Suppressor macrophage (primary cell): ENCODE measurements around the gene ICA1.
"Not testable (repeated sequence)": the region's sequence is repeated elsewhere in the genome, so short reads cannot be mapped to it uniquely, and the experiment has no call there.

Experiments
- DNase-seq, 4 experiments: peaks; one replicate each; pipeline ENCODE4 v3.0.0-alpha.2; 2020 to 2022

ICA1 gene

DNA sequence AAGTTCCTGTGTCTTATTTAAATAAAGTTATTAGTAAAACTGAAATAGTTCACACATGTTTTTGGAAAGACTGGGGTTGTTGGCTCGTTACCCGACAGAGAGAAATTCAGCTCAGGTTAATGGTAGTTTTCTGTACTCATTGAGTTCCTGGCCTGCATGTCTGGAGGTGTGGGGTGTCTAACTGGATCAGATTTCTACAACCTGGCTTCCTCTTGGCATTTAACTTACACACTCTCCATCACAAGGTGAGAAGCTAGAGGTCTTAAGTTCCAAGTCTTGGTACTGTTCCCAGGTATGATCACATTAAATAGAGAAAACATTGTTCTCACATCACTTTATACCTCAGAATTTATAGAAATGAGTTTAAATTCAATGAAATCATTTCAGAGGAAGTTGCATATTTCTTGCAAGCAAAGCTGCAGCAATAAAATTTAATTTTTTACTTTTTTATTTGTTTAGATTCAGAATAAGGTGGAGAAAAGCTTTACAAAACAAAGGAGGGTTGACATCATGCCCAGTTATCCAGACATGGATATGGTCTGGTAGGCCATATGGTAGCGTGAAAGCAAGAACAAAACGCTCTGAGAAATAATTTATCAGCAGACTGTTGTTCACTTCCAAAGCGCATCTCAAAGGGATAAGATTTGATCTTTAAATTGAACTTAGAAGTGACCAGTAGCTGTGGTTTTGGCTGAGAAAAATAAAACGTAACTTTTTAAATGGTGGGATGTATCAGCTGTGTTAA, 172.8 kb downstream of the ICA1 start:
- no peak for DNase-seq

DNA sequence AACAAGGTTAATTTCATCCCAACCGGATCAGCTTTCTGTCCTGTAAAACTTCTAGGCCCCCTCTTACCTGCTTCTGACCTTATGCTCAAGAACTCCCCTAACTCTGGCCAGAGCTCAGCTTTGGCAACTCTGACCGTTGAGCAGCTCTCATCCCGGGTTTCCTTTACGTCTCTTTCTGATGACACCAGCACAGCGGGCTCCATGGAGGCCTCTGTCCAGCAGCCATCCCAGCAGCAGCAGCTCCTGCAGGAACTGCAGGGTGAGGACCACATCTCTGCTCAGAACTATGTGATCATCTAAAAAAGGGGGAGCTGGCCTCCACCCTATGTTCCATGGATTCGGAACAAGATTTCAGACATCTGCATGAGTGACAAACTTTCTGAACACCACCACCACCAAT, 175.7 kb downstream of the ICA1 start:
- no peak for DNase-seq

DNA sequence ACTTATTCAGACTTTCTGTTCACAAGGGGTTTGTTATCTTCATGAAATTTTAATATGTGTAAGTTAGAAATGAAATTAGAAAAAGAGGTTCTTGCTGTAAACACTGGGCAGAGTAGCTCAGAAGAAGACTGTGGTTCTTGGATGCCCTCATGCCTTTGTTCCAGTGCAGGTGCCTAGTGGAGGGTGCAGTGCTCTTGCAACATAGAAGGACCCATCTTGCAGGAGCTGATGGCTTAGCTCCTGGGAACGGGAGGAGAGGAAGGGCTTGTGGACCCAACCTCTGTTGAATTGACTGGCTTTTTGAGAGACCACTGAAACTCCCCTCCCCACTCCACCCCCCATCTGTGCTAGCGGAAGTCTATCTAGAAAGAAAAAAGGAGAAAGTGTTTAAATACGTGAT, 176.5 kb downstream of the ICA1 start:
- no peak for DNase-seq

DNA sequence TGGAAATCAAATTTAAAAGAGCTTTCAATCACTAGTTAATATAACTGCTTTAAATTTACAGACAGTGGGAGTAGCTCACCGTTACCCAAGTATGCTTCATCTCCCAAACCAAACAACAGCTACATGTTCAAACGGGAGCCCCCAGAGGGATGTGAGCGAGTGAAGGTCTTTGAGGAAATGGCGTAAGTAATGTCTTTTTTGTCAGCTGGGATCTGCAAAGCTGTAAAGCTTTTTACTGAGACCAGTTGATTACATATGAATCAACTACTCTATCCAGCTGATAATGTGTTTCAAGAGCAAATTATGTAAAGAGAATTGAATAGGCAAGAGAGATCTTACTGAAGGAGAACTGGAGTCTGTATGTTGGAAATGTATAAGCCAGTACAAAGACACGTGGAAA, 177.1 kb downstream of the ICA1 start:
- no peak for DNase-seq

DNA sequence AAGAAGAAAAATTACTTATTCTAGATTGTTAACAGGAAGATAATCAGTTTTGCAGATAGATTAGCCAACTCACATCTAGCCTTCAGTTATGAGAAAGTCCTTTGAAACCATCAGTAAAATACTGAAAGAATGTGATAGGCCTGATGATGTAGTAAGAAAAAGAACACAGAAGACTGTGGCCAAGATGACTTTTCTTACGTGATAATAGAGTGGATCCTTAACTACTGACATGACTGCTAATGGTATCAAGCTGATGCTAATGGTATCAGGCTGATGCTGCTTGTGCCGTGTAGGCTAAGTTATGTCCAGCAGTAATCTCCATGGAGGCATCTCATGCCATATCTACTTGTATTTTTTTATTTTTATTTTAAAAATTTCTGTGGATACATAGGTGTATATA, 179.2 kb downstream of the ICA1 start:
- no peak for DNase-seq

DNA sequence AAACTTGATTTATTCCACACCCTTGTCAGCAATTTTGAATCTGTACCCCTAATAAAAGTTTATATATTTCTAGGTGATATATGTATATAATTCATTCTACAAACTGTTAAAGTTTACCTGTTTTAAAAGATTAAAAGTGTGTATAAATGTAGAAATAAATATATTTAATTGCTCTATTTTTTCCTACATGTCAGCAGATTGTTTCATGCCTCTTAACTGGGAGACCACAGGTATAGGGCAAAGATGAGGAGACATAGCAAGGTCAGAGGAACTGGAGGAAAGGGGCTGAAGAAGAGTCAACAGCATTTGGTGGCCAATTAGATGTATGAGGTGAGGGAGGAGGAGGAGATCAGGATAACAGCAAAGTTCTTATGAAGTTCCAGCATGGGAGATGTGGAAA, 183.5 kb downstream of the ICA1 start:
- no peak for DNase-seq

DNA sequence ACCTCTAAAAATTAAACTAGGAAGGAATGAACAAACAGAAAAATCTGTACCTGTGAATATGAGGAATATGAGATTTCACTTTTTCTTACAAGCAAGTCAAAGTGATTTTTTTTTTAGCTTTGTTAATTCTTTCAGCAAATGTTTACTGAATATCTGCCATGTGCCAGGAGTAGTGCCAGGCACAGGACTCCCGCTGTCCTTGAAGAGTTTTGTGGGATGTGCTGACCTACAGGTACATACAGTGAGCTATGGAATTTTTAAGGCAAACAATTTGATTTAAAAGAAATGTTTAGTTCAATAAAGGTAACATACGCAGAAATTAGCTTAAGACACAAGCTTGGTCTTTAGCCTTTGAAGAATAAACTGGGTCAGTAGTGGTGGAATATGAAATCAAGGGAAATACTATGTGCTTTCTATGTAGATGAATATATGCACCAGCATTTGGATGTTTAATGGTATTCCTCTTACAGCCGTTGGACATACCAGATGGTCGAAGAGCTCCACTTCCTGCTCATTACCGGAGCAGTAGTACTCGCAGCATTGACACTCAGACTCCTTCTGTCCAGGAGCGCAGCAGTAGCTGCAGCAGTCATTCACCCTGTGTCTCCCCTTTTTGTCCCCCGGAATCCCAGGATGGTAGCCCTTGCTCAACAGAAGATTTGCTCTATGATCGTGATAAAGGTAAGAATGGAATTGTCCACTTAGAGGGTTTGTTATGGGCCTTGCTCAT, 191.4 kb downstream of the ICA1 start:
- no peak for DNase-seq

DNA sequence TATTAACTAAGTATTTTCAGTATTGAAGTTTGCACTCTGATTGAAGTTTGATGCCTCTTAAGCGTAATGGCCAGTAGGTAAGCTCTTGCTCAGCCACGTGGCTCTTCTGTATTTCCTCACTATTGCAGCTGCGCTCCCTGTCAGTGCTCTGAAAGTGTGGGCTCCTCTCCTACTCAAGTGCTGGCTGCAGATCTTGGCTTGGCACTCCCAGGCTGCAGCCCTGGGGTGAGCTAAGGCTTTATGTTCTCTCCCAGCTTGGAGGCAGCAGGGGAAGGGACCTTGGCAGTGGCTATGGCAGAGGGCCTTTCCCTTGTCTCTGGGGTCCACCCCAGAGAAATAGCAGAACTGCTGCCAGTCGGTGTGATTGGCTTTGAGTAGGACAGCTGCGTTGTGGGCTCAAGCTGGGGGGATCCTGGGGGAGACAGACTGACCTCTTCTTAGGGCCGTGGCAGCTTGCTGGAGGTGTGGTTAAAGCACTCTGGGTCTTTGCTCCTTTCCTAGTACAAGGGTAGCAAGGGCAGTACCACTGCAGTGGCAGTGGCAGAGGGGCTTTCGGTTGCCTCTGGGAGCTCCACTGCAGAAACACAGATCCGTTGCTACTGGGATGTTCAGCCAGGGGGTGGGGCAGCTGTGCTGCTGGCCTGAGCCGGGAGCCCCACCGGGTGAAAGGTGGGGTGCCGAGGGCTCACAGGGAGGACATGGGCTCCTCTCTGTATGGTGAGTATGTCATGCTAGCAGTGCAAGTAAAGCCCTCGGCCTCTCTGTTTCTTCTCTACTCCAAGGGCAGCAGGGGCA, 192.9 kb downstream of the ICA1 start:
- DNase-seq, result no peak

DNA sequence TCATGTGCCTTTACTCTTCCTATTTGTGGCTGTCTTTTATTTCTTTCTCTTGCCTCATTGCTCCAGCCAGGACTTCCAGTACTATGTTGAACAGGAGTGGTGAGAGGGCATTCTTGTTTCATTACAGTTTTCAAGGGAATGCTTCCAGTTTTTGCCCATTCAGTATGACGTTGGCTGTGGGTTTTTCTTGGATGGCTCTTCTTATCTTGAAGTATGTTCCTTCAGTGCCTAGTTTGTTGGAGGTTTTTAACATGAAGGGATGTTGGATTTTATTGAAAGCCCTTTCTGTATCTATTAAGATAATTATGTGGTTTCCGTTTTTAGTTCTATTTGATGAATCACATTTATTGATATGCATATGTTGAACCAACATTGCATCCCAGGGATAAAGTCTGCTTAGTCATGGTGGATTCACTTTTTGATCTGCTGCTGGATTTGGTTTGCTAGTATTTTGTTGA, 196.6 kb downstream of the ICA1 start:
- DNase-seq, result no peak

DNA sequence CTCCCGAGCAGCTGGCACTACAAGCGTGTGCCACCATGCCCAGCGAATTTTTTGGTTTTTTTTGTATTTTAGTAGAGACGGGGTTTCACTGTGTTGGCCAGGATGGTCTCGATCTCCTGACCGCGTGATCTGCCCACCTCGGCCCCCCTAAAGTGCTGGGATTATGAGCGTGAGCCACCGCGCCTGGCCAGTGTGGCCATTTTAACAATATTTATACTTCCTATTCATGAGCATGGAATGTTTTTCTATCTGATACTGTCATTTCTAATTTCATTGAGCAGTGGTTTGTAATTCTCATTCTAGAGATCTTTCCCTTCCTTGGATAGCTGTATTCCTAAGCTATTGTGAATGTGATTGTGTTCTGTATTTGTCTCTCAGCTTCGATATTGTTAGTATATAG, 197.1 kb downstream of the ICA1 start:
- DNase-seq, result no peak

DNA sequence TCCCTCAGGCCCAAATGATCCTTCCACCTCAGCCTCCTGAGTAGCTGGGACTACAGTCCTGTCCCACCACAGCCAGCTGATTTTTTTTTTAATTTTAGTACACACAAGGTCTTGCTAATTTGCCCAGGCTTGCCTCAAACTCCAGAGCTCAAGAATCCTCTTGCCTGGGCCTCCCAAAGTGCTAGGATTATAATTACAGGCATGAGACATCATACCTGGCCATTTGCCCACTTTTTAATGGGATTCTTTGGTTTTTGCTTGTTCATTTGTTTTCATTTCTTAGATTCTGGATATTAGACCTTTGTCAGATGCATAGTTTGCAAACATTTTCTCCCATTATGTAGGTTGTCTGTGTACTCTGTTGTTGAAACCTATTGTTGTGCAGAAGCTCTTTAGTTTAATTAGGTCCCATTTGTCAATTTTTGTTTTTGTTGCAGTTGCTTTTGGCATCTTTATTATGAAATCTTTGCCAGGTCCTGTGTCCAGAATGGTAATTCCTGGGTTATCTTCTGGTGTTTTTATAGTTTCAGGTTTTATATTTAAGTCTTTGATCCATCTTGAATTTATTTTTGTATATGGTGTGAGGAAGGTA, 198.2 kb downstream of the ICA1 start:
- DNase-seq, result no peak

DNA sequence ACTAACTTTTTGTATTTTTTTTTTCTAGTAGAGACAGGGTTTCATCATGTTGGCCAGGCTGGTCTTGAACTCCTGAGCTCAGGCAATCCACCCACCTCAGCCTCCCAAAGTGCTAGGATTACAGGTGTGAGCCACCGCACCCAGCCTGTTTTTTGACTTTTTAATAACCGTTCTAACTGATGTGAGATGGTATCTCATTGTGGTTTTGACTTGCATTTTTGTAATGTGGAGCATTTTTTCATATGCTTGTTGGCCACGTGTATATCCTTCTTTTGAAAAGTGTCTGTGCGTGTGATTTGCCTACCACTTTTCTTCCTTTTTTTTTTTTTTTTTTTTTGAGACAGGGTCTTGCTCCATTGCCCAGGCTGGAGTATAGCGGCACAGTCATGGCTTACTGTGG, 198.7 kb downstream of the ICA1 start:
- DNase-seq, result not testable (repeated sequence)
